K562 (cell line): ENCODE data around the gene PTPRE. TPM values are rescaled to one million over a fixed set of nuclear protein-coding genes. Genes with fewer than 3 reads are reported as not detected.

Source experiments
- ATAC-seq: fragments of 200-7000 bp; cut with Tn5 transposase; 3 replicates; pipeline ENCODE4 v1.9.1; 2020; ENCODE audit warnings: moderate library complexity
- BruUV-seq: library from RNA; stranded (reverse); fragments of 400-500 nt; replicated peaks from 2 replicates; lab custom pipeline; 2021; lab: Mats Ljungman, UMichigan
- CTCF ChIA-PET: fragments of 300-600 bp; formaldehyde crosslinking; extraction: SDS; loops from one replicate; lab custom pipeline; 2021; ENCODE audit warnings: low intra/inter-chr PET ratio; lab: Yijun Ruan, JAX
- POLR2A ChIA-PET: fragments of 300-600, 350-650 bp; sonication (Branson Sonifier 250); formaldehyde crosslinking; extraction: SDS; loops from one replicate; lab custom pipeline; 2021; ENCODE audit warnings: antibody characterized with exemption, inconsistent platforms; lab: Yijun Ruan, JAX
- DNase-seq, 4 experiments: peaks; one replicate each; pipeline versions ENCODE4 v3.0.0 to v3.0.0-alpha.2; 2011 to 2018; ENCODE audit warnings: low spot score in 3 of 4, mixed read lengths in 3 of 4; ENCODE audit errors: extremely low read depth in 1 of 4
- FAIRE-seq: peaks from 2 replicates; lab custom pipeline; 2011; peaks lifted over from hg19 to GRCh38; lab: Jason Lieb, UNC
- H2AFZ ChIP-seq: 2 replicates; pipeline ENCODE4 v1.6.0; 2011; ENCODE audit warnings: low read depth, low read length, control low read depth, inconsistent platforms
- H3K27ac ChIP-seq: fragments of 200-600 bp; 3 replicates; pipeline ENCODE4 v1.8.0; 2011; ENCODE audit warnings: low read depth, mild to moderate bottlenecking, control low read depth, inconsistent platforms, low read length, moderate library complexity, mixed read lengths; ENCODE audit errors: extremely low read depth
- H3K27me3 ChIP-seq, 2 experiments: fragments of 300-600 bp in 1 of 2; 2 replicates in 1 of 2; 3 replicates in 1 of 2; pipeline versions ENCODE4 v1.6.0 to v1.8.0; 2011; ENCODE audit warnings: inconsistent platforms in 2 of 2, low read length in 2 of 2, mild to moderate bottlenecking in 1 of 2, mixed read lengths in 1 of 2, moderate library complexity in 1 of 2; ENCODE audit not compliant: control insufficient read depth in 2 of 2, insufficient read depth in 2 of 2
- H3K36me3 ChIP-seq: fragments of 300-600 bp; 3 replicates; pipeline ENCODE4 v1.8.0; 2011; ENCODE audit warnings: mild to moderate bottlenecking, low read length, inconsistent platforms; ENCODE audit not compliant: control insufficient read depth, insufficient read depth
- H3K4me1 ChIP-seq, 2 experiments: fragments of 200-600 bp in 1 of 2; replicated peaks in 1 of 2; 2 replicates in 1 of 2; 3 replicates in 1 of 2; pipeline versions ENCODE4 v1.5.1 to v1.8.0; 2011; ENCODE audit warnings: inconsistent platforms in 2 of 2, low read length in 2 of 2, mild to moderate bottlenecking in 1 of 2, mixed read lengths in 1 of 2, moderate library complexity in 1 of 2; ENCODE audit not compliant: control insufficient read depth in 2 of 2, insufficient read depth in 2 of 2
- H3K4me2 ChIP-seq: 2 replicates; pipeline ENCODE4 v1.6.1; 2011; ENCODE audit warnings: low read length, control low read depth, inconsistent platforms, mixed read lengths; ENCODE audit not compliant: insufficient read depth
- H3K4me3 ChIP-seq: fragments of 200-600 bp; sonication (generic), shearing (Covaris generic); 2 replicates; pipeline ENCODE4 v1.5.1; 2016; ENCODE audit warnings: control low read depth, inconsistent platforms
- H3K79me2 ChIP-seq: fragments of 200-600 bp; 3 replicates; pipeline ENCODE4 v1.8.0; 2011; ENCODE audit warnings: low read length, inconsistent platforms; ENCODE audit not compliant: control insufficient read depth, insufficient read depth
- H3K9ac ChIP-seq, 2 experiments: 2 replicates each; pipeline versions ENCODE4 v1.6.0 to v1.6.1; 2011; ENCODE audit warnings: low read depth in 2 of 2, low read length in 2 of 2, control low read depth in 1 of 2, inconsistent platforms in 1 of 2, mild to moderate bottlenecking in 1 of 2, mixed read lengths in 1 of 2; ENCODE audit not compliant: insufficient read depth in 1 of 2
- H3K9me1 ChIP-seq: one replicate; pipeline ENCODE4 v1.6.0; 2011; ENCODE audit warnings: inconsistent platforms, mild to moderate bottlenecking, low read length, moderate library complexity; ENCODE audit not compliant: control insufficient read depth, insufficient read depth
- H3K9me3 ChIP-seq: replicated peaks from 2 replicates; pipeline ENCODE4 v1.5.1; 2011; ENCODE audit warnings: low read depth, low read length, inconsistent platforms; ENCODE audit not compliant: control insufficient read depth, insufficient read depth
- H4K20me1 ChIP-seq: replicated peaks from 2 replicates; pipeline ENCODE4 v1.6.1; 2011; ENCODE audit warnings: low read length, inconsistent platforms, mixed read lengths; ENCODE audit not compliant: control insufficient read depth, insufficient read depth
- DNMT1 ChIP-seq: fragments of 450-650 bp; IDR thresholded peaks from 2 replicates; pipeline ENCODE4 v1.6.1; 2016; ENCODE audit warnings: antibody characterized with exemption, mild to moderate bottlenecking
- EWSR1 ChIP-seq: fragments of 450-650 bp; IDR thresholded peaks from 2 replicates; pipeline ENCODE4 v1.6.1; 2018; ENCODE audit warnings: borderline replicate concordance, mild to moderate bottlenecking, low read depth, moderate library complexity; ENCODE audit not compliant: partially characterized antibody
- GABPB1 ChIP-seq: sonication (generic); formaldehyde crosslinking; IDR thresholded peaks from 2 replicates; pipeline ENCODE4 v1.8.0; 2022; ENCODE audit warnings: mild to moderate bottlenecking, missing genetic modification reagents
- PML ChIP-seq: IDR thresholded peaks from 2 replicates; pipeline ENCODE4 v1.6.1; 2012; ENCODE audit warnings: low read length, inconsistent platforms
- RUNX1 ChIP-seq: sonication (generic); IDR thresholded peaks from 2 replicates; pipeline ENCODE4 v1.6.1; 2016; ENCODE audit warnings: antibody characterized with exemption, low read depth
- SIN3A ChIP-seq, 2 experiments: fragments of 150-350 bp in 1 of 2; IDR thresholded peaks; 2 replicates each; pipeline ENCODE4 v1.6.1; 2011 to 2016; ENCODE audit warnings: borderline replicate concordance in 2 of 2, low read depth in 2 of 2, low read length in 2 of 2, mild to moderate bottlenecking in 2 of 2, moderate library complexity in 2 of 2; ENCODE audit not compliant: control insufficient read depth in 1 of 2
- SMAD2 ChIP-seq: fragments of 150-350 bp; IDR thresholded peaks from 2 replicates; pipeline ENCODE4 v1.6.1; 2014; ENCODE audit warnings: low read depth, mild to moderate bottlenecking, low read length
- SMARCA5 ChIP-seq: fragments of 450-650 bp; IDR thresholded peaks from 2 replicates; pipeline ENCODE4 v1.6.1; 2016
- TAF15 ChIP-seq: fragments of 200-400 bp; formaldehyde crosslinking; IDR thresholded peaks from 2 replicates; pipeline ENCODE4 v1.6.1; 2017; ENCODE audit warnings: mild to moderate bottlenecking, low read depth, low read length, moderate library complexity
- ZBTB26 ChIP-seq: fragments of 450-650 bp; formaldehyde crosslinking; IDR thresholded peaks from 2 replicates; pipeline ENCODE4 v1.4.0; 2022; ENCODE audit warnings: missing genetic modification characterization
- ZBTB8A ChIP-seq: fragments of 450-650 bp; IDR thresholded peaks from 2 replicates; pipeline ENCODE4 v1.6.1; 2018; ENCODE audit warnings: mild to moderate bottlenecking, moderate library complexity; ENCODE audit not compliant: partially characterized antibody
- ZNF263 ChIP-seq: sonication (generic); formaldehyde crosslinking; IDR thresholded peaks from 2 replicates; pipeline ENCODE4 v1.8.0; 2022; ENCODE audit warnings: mild to moderate bottlenecking, missing genetic modification reagents, borderline replicate concordance
- WGBS: fragments of 100-300 bp; shearing (Covaris generic); methylation state at CpG from one replicate; pipeline ENCODE4 v1.1.6; 2016; ENCODE audit warnings: low coverage, mixed read lengths; ENCODE audit not compliant: insufficient coverage; ENCODE audit errors: missing lambda C conversion rate; 5-methylcytosine and 5-hydroxymethylcytosine counted together
- in situ Hi-C: fragments of 300-500 bp; cut with MboI; formaldehyde crosslinking; loops from 4 replicates; pipeline ENCODE4 v1.15.0; 2018; ENCODE audit warnings: inconsistent platforms, mixed read lengths
- intact Hi-C: fragments of 100-400 bp; cut with micrococcal nuclease; formaldehyde crosslinking; loops from 2 replicates; pipeline ENCODE4 v1.14.2; 2022
- polyA plus RNA-seq, 8 experiments: library from polyadenylated mRNA; depleted of rRNA in 4 of 8; stranded (reverse) in 5 of 8; unstranded in 3 of 8; fragments of >200 nt; fragmentation: Nextera tagmentation in 2 of 8; fragmentation: Illumina TruSeq in 1 of 8; extraction: Ambion mirVana in 2 of 8; extraction: Trizol in 1 of 8; gene quantifications; 2 replicates each; pipeline versions ENCODE4 v1.2.1 to v1.2.3, GENCODE V29; 2011 to 2014; ENCODE audit warnings: inconsistent platforms in 1 of 8, missing spikeins in 1 of 8
- total RNA-seq, 7 experiments: library from RNA; depleted of rRNA in 6 of 7; stranded (reverse); fragments of >200 nt in 6 of 7; fragmentation: Illumina TruSeq in 2 of 7; extraction: Trizol in 2 of 7; gene quantifications; 2 replicates each; pipeline versions ENCODE4 v1.2.1 to v1.2.3, GENCODE V29; 2011 to 2021; ENCODE audit warnings: low replicate concordance in 1 of 7
- TF ChIP-seq, protein P1 (sequence below), 3 experiments: fragments of 200-800 bp in 1 of 3; sonication (Bioruptor generic) in 1 of 3; sonication (generic) in 1 of 3; formaldehyde crosslinking in 1 of 3; IDR thresholded peaks; 2 replicates each; pipeline versions ENCODE4 v1.6.1 to v1.8.0; 2016 to 2022; ENCODE audit warnings: mild to moderate bottlenecking in 2 of 3, missing compliant biosample characterization in 2 of 3, missing genetic modification characterization in 2 of 3, missing genetic modification reagents in 1 of 3
- TF ChIP-seq, protein P2 (sequence below): sonication (generic); formaldehyde crosslinking; IDR thresholded peaks from 2 replicates; pipeline ENCODE4 v1.8.1; 2023; ENCODE audit warnings: mild to moderate bottlenecking, missing genetic modification reagents

Gene PTPRE
- total and polyA plus RNA-seq, 9 of the 15 experiments (the other 6 are each of a cell fraction or from before 2014, with no cell fraction given) = 0.01 to 0.13 (median 0.04) TPM; not detected in 4

GRCh38 chr10:127911867-127912257 is 5.0 kb downstream of the PTPRE start (continued):
- TF ChIP-seq, protein P1, sequence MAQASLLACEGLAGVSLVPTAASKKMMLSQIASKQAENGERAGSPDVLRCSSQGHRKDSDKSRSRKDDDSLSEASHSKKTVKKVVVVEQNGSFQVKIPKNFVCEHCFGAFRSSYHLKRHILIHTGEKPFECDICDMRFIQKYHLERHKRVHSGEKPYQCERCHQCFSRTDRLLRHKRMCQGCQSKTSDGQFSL (CRISPR knock-in tag; IDR thresholded peaks at IDR 0.05) = no peak
- TF ChIP-seq, protein P1 (tag; IDR thresholded peaks at IDR 0.05) = no peak
- no peak for TF ChIP-seq SMARCA5
- no peak for TF ChIP-seq RUNX1
- TF ChIP-seq ZBTB8A = no peak

DNA sequence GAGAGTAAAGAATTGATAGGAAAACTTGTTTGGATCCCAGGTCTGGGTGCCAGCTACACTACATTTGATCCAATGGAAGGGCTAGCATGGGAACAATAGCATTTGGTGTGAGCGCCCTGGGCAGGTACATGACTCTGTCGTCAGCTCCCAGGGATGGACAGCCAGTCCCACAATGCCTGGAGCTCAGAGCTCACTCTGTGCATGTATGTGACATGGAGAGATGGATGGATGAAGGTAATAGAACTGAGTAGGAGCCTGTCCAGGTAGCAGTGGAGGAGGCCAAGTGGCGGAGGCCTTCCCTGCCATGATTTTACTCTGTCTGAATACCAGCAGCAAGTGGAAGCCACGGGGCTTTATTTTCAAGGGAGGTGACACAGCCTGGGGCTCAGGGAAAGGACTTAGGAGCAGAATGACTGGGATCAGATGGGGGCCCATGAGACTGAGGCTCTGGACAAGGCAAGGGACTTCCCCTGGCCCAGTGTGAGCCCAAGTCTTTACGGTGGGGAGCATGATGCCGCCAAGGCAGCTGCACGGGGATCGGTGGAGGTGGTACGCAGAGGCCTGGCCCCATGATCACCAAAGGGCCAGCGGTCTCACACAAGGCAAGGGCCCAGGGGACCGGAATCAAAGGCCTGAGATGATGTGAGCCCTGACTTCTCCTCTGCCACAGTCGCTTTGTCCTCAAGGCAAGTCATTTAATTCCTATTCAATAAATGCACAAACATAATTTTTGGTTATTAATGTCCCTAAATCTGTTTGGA is 5.9 kb downstream of the PTPRE start:
- H3K9me1 ChIP-seq = no peaks in the 10 kb centered on the region
- CTCF ChIA-PET = no interaction called here
- no peak overlapping the region for H3K4me3 ChIP-seq
- no peaks in the 10 kb centered on the region for H4K20me1 ChIP-seq
- no peaks in the 10 kb centered on the region for H3K79me2 ChIP-seq
- H3K9ac ChIP-seq = no peak overlapping the region
- H2AFZ ChIP-seq = no peak overlapping the region
- intact Hi-C loops = no loop called here
- BruUV-seq = no TSS peak
- H3K4me2 ChIP-seq = no peak overlapping the region
- FAIRE-seq = no peak
- ATAC-seq = no peak
- POLR2A ChIA-PET = no interaction called here
- no peaks in the 10 kb centered on the region for H3K9me3 ChIP-seq
- DNase-seq = no peak
- 0% methylated on average over 11 of the region's 12 CpGs for WGBS
- H3K27me3 ChIP-seq = 0 out of 5 replicates have a peak, but pooled peaks cover 0 to 5% of the 10 kb centered on the region in 2 experiments
- in situ Hi-C loops = no loop called here
- no peaks in the 10 kb centered on the region for H3K4me1 ChIP-seq
- H3K27ac ChIP-seq = no peak overlapping the region
- H3K36me3 ChIP-seq = no peaks in the 10 kb centered on the region
- TF ChIP-seq ZNF263 (CRISPR knock-in tag) (no peak), ZBTB26 (no peak), PML (no peak), EWSR1 (no peak), SMAD2 (no peak), TAF15 (no peak), GABPB1 (CRISPR knock-in tag) (no peak), SIN3A (IDR thresholded peaks at IDR 0.05; ENCODE audit: borderline replicate concordance in 2 of 2, control insufficient read depth in 1 of 2, low read depth in 2 of 2, low read length in 2 of 2) (no peak), DNMT1 (no peak)
- TF ChIP-seq, protein P2, sequence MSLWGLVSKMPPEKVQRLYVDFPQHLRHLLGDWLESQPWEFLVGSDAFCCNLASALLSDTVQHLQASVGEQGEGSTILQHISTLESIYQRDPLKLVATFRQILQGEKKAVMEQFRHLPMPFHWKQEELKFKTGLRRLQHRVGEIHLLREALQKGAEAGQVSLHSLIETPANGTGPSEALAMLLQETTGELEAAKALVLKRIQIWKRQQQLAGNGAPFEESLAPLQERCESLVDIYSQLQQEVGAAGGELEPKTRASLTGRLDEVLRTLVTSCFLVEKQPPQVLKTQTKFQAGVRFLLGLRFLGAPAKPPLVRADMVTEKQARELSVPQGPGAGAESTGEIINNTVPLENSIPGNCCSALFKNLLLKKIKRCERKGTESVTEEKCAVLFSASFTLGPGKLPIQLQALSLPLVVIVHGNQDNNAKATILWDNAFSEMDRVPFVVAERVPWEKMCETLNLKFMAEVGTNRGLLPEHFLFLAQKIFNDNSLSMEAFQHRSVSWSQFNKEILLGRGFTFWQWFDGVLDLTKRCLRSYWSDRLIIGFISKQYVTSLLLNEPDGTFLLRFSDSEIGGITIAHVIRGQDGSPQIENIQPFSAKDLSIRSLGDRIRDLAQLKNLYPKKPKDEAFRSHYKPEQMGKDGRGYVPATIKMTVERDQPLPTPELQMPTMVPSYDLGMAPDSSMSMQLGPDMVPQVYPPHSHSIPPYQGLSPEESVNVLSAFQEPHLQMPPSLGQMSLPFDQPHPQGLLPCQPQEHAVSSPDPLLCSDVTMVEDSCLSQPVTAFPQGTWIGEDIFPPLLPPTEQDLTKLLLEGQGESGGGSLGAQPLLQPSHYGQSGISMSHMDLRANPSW = no peak
